HepG2 (cell line): ENCODE measurements around the gene L3MBTL3. TPM values are rescaled to one million over a fixed set of nuclear protein-coding genes. Genes with fewer than 3 reads are reported as not detected.

Experiments used
- ATAC-seq: fragments of 200-7000 bp; cut with Tn5 transposase; 3 replicates; pipeline ENCODE4 v1.9.1; 2020; ENCODE audit warnings: mild to moderate bottlenecking, moderate library complexity
- BruUV-seq: library from RNA; stranded (reverse); fragments of 400-500 nt; replicated peaks from 2 replicates; lab custom pipeline; 2021; lab: Mats Ljungman, UMichigan
- CTCF ChIA-PET: fragments of 300-600 bp; formaldehyde crosslinking; extraction: SDS; loops from one replicate; lab custom pipeline; 2021; ENCODE audit warnings: low total read pairs, inconsistent platforms, low intra/inter-chr PET ratio; lab: Yijun Ruan, JAX
- POLR2A ChIA-PET: fragments of 350-600 bp; sonication (Branson Sonifier 250); formaldehyde crosslinking; loops from one replicate; lab custom pipeline; 2020; ENCODE audit warnings: antibody characterized with exemption, inconsistent platforms; lab: Yijun Ruan, JAX
- DNase-seq: peaks from one replicate; pipeline ENCODE4 v3.0.0-alpha.2; 2015; ENCODE audit warnings: low spot score
- FAIRE-seq: peaks from 3 replicates; lab custom pipeline; 2011; peaks lifted over from hg19 to GRCh38; lab: Jason Lieb, UNC
- H2AFZ ChIP-seq: one replicate; pipeline ENCODE4 v1.6.1; 2011; ENCODE audit warnings: low read length, inconsistent platforms
- H3K27ac ChIP-seq: fragments of 300-600 bp; 3 replicates; pipeline ENCODE4 v1.8.0; 2011; ENCODE audit warnings: mixed run types, mild to moderate bottlenecking, mixed read lengths, low read length, inconsistent platforms; ENCODE audit not compliant: insufficient read depth; ENCODE audit errors: extremely low read length
- H3K27me3 ChIP-seq, 2 experiments: fragments of 200-600 bp in 1 of 2; 2 replicates in 1 of 2; 3 replicates in 1 of 2; pipeline versions ENCODE4 v1.6.0 to v1.8.0; 2011; ENCODE audit warnings: low read length in 2 of 2, mild to moderate bottlenecking in 2 of 2, moderate library complexity in 2 of 2, inconsistent platforms in 1 of 2; ENCODE audit not compliant: insufficient read depth in 2 of 2, control insufficient read depth in 1 of 2
- H3K36me3 ChIP-seq, 2 experiments: fragments of 200-600 bp in 1 of 2; replicated peaks in 1 of 2; 2 replicates in 1 of 2; 3 replicates in 1 of 2; pipeline versions ENCODE4 v1.5.1 to v1.8.0; 2011; ENCODE audit warnings: low read length in 2 of 2, inconsistent platforms in 1 of 2; ENCODE audit not compliant: insufficient read depth in 2 of 2, control insufficient read depth in 1 of 2
- H3K4me1 ChIP-seq: 2 replicates; pipeline ENCODE4 v1.5.1; 2012; ENCODE audit warnings: low read length, inconsistent platforms; ENCODE audit not compliant: insufficient read depth
- H3K4me2 ChIP-seq: 2 replicates; pipeline ENCODE4 v1.6.0; 2011; ENCODE audit warnings: low read depth, low read length, inconsistent platforms
- H3K4me3 ChIP-seq, 3 experiments: fragments of 200-600 bp in 1 of 3; sonication (generic), shearing (Covaris generic) in 1 of 3; replicated peaks in 1 of 3; 2 replicates each; pipeline ENCODE4 v1.5.1; 2011 to 2016; ENCODE audit warnings: low read length in 3 of 3, inconsistent platforms in 2 of 3, low read depth in 2 of 3, mild to moderate bottlenecking in 2 of 3, control low read depth in 1 of 3, mixed read lengths in 1 of 3; ENCODE audit not compliant: insufficient read depth in 1 of 3
- H3K79me2 ChIP-seq: one replicate; pipeline ENCODE4 v1.6.1; 2011; ENCODE audit warnings: low read length, inconsistent platforms; ENCODE audit not compliant: insufficient read depth
- H3K9ac ChIP-seq: 2 replicates; pipeline ENCODE4 v1.6.0; 2011; ENCODE audit warnings: mild to moderate bottlenecking, low read depth, low read length, inconsistent platforms; ENCODE audit not compliant: insufficient read depth
- H3K9me3 ChIP-seq: 2 replicates; pipeline ENCODE4 v1.5.1; 2012; ENCODE audit warnings: mild to moderate bottlenecking, low read length
- H4K20me1 ChIP-seq: 2 replicates; pipeline ENCODE4 v1.6.0; 2011; ENCODE audit warnings: inconsistent platforms, mild to moderate bottlenecking, low read length, moderate library complexity; ENCODE audit not compliant: insufficient read depth
- ATM ChIP-seq: fragments of 450-650 bp; IDR thresholded peaks from 2 replicates; pipeline ENCODE4 v1.7.1; 2017; ENCODE audit warnings: mild to moderate bottlenecking, borderline replicate concordance
- MAFK ChIP-seq, 2 experiments: IDR thresholded peaks in 1 of 2; conservative IDR thresholded peaks in 1 of 2; 2 replicates each; pipeline ENCODE4 v1.6.1; 2011; ENCODE audit warnings: improper control_type of control experiment in 2 of 2, low read length in 2 of 2
- MATR3 ChIP-seq: sonication (generic); formaldehyde crosslinking; IDR thresholded peaks from 2 replicates; pipeline ENCODE4 v1.4.0; 2020; ENCODE audit warnings: missing genetic modification reagents
- MXD4 ChIP-seq: IDR thresholded peaks from 2 replicates; pipeline ENCODE4 v1.6.1; 2016; ENCODE audit warnings: mild to moderate bottlenecking, missing biosample characterization, missing genetic modification reagents
- PAWR ChIP-seq: sonication (generic); formaldehyde crosslinking; IDR thresholded peaks from 2 replicates; pipeline ENCODE4 v1.4.0; 2020; ENCODE audit warnings: missing genetic modification reagents, mild to moderate bottlenecking, borderline replicate concordance
- PAX8 ChIP-seq: sonication (generic); formaldehyde crosslinking; IDR thresholded peaks from 2 replicates; pipeline ENCODE4 v1.8.0; 2022; ENCODE audit warnings: mild to moderate bottlenecking, missing genetic modification reagents, borderline replicate concordance
- RAD21 ChIP-seq: fragments of 450-650 bp; formaldehyde crosslinking; IDR thresholded peaks from 2 replicates; pipeline ENCODE4 v1.5.0; 2020; ENCODE audit warnings: mild to moderate bottlenecking
- RFXANK ChIP-seq: IDR thresholded peaks from 2 replicates; pipeline ENCODE4 v1.6.1; 2016
- XRCC5 ChIP-seq: fragments of 200-400 bp; formaldehyde crosslinking; optimal IDR thresholded peaks from 2 replicates; pipeline ENCODE3; 2017; ENCODE audit warnings: mild to moderate bottlenecking, low read length
- YEATS4 ChIP-seq: sonication (generic); formaldehyde crosslinking; IDR thresholded peaks from 2 replicates; pipeline ENCODE4 v1.4.0; 2020; ENCODE audit warnings: missing genetic modification reagents, borderline replicate concordance
- ZBTB37 ChIP-seq: sonication (generic); formaldehyde crosslinking; IDR thresholded peaks from 2 replicates; pipeline ENCODE4 v1.4.0; 2020; ENCODE audit warnings: mild to moderate bottlenecking, missing genetic modification reagents
- ZNF460 ChIP-seq: sonication (generic); formaldehyde crosslinking; IDR thresholded peaks from 2 replicates; pipeline ENCODE4 v1.5.1; 2020; ENCODE audit warnings: missing genetic modification reagents, mild to moderate bottlenecking, borderline replicate concordance
- WGBS: methylation state at CpG from one replicate; pipeline ENCODE4 v1.1.6; 2017; ENCODE audit warnings: low lambda C conversion rate; 5-methylcytosine and 5-hydroxymethylcytosine counted together
- in situ Hi-C: cut with HindIII; loops from 2 replicates; pipeline ENCODE4 v1.10.0; 2017; ENCODE audit warnings: low pct_unique_long_range_greater_than_20kb; ENCODE audit not compliant: extremely low pct_ligation_motif_present
- intact Hi-C: fragments of 100-400 bp; cut with micrococcal nuclease; formaldehyde crosslinking; loops from one replicate; pipeline ENCODE4 v1.10.0; 2022; ENCODE audit not compliant: unreplicated experiment
- polyA plus RNA-seq, 8 experiments: library from polyadenylated mRNA; depleted of rRNA in 3 of 8; stranded (reverse) in 7 of 8; unstranded in 1 of 8; fragments of >200 nt; fragmentation: Illumina TruSeq in 4 of 8; extraction: Trizol in 4 of 8; gene quantifications; 2 replicates each; pipeline versions ENCODE4 v1.2.1 to v1.2.3, GENCODE V29; 2011 to 2016; ENCODE audit warnings: low read depth in 4 of 8, missing spikeins in 1 of 8, mixed read lengths in 1 of 8; ENCODE audit not compliant: insufficient read depth in 1 of 8
- total RNA-seq, 5 experiments: library from RNA; depleted of rRNA; stranded (reverse); fragments of >200 nt; fragmentation: Illumina TruSeq; extraction: Trizol; gene quantifications; 2 replicates each; pipeline ENCODE4 v1.2.3, GENCODE V29; 2016; ENCODE audit warnings: low read depth in 1 of 5

Gene L3MBTL3
- total and polyA plus RNA-seq, 2 of the 13 experiments (the other 11 are each of a cell fraction or from before 2014, with no cell fraction given): 1.5 to 2.5 TPM

- DNase-seq (no peak), FAIRE-seq (no peak), ATAC-seq (no peak)
- WGBS: 33% methylated on average over 6 of the region's 6 CpGs
- no TSS peak for BruUV-seq
- H4K20me1 ChIP-seq: no peaks in the 10 kb centered on the region
- in situ Hi-C loops (no loop called here), intact Hi-C loops (no loop called here)
- H3K79me2 ChIP-seq: no peaks in the 10 kb centered on the region
- H3K27ac ChIP-seq: no peak overlapping the region
- no peaks in the 10 kb centered on the region for H3K4me1 ChIP-seq
- H3K36me3 ChIP-seq: no peaks in the 10 kb centered on the region
- no peaks in the 10 kb centered on the region for H3K27me3 ChIP-seq
- no peak overlapping the region for H3K4me2 ChIP-seq
- no peak overlapping the region for H2AFZ ChIP-seq
- H3K4me3 ChIP-seq: no peak overlapping the region
- CTCF ChIA-PET: no interaction called here
- H3K9me3 ChIP-seq: no peaks in the 10 kb centered on the region
- TF ChIP-seq PAX8 (CRISPR knock-in tag): no peak
- TF ChIP-seq ATM: no peak
- no peak for TF ChIP-seq ZBTB37 (CRISPR knock-in tag)
- no peak for TF ChIP-seq MXD4 (CRISPR knock-in tag)
- no peak for TF ChIP-seq ZNF460 (CRISPR knock-in tag)
- POLR2A ChIA-PET: no interaction called here
- no peak overlapping the region for H3K9ac ChIP-seq
These were observed 99.9 kb downstream of the L3MBTL3 start for GRCh38 chr6:130118236-130118635.

- ATAC-seq (no peak), DNase-seq (no peak), FAIRE-seq (no peak)
- in situ Hi-C loops (no loop called here), intact Hi-C loops (no loop called here)
- Histone ChIP-seq H3K27ac (no peak overlapping the region), H4K20me1 (no peaks in the 10 kb centered on the region), H2AFZ (no peak overlapping the region), H3K79me2 (no peaks in the 10 kb centered on the region), H3K4me1 (no peaks in the 10 kb centered on the region), H3K36me3 (no peaks in the 10 kb centered on the region), H3K4me3 (no peak overlapping the region), H3K9me3 (no peaks in the 10 kb centered on the region), H3K9ac (no peak overlapping the region), H3K27me3 (no peaks in the 10 kb centered on the region), H3K4me2 (no peak overlapping the region)
- 34% methylated on average over 1 of the region's 1 CpG for WGBS
- ChIA-PET POLR2A (no interaction called here), CTCF (no interaction called here)
- TF ChIP-seq MAFK (conservative IDR thresholded peaks at IDR 0.05 in 1 of 2, IDR thresholded peaks at IDR 0.05 in 1 of 2; ENCODE audit: low read length in 2 of 2): peak; percentile 29 to 61; a peak in 3 of 4 replicates
- no peak for TF ChIP-seq MATR3 (CRISPR knock-in tag)
- TF ChIP-seq XRCC5: no peak
- TF ChIP-seq YEATS4: no peak
- no peak for TF ChIP-seq RAD21 (CRISPR knock-in tag)
- no peak for TF ChIP-seq PAWR (CRISPR knock-in tag)
- no peak for TF ChIP-seq RFXANK (CRISPR knock-in tag)
- BruUV-seq: no TSS peak
These were observed 100.8 kb downstream of the L3MBTL3 start for GRCh38 chr6:130119211-130119610.
